HK-2 (cell line): Measurements from ENCODE around the gene RBM42.
"Not testable (repeated sequence)": the region's sequence is repeated elsewhere in the genome, so short reads cannot be mapped to it uniquely, and the experiment has no call there.

ENCODE experiments used
- DNase-seq: peaks from one replicate; pipeline ENCODE4 v3.0.0-alpha.2; 2018; ENCODE audit not compliant: unreplicated experiment

The RBM42 gene

GRCh38 chr19:35654828-35655227 lies 26.0 kb downstream of the RBM42 start:
- DNase-seq = not testable (repeated sequence)

DNA sequence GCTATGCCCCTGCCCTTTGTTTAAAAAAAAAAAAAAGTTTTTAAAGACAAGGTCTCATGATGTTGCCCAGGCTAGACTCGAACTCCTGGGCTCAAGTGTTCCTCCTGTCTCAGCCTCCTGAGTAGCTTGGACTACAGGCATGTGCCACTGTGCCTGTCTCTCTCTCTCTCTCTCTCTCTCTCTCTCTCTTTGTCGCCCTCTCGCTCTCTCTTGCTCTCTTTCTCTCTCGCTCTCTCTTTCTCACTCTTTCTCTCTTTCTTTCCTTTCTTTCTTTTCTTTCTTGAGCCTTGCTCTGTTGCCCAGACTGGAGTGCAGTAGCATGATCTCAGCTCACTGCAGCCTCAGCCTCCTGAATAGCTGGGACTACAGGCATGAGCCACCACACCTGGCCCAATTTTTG lies 26.8 kb downstream of the RBM42 start:
- no peak for DNase-seq

GRCh38 chr19:35656700-35657099 lies 27.9 kb downstream of the RBM42 start:
- DNase-seq = no peak

- no peak for DNase-seq
These were observed 29.3 kb downstream of the RBM42 start for GRCh38 chr19:35657904-35658700.

- DNase-seq = no peak
These were observed 33.1 kb downstream of the RBM42 start for GRCh38 chr19:35661995-35662340.

DNA sequence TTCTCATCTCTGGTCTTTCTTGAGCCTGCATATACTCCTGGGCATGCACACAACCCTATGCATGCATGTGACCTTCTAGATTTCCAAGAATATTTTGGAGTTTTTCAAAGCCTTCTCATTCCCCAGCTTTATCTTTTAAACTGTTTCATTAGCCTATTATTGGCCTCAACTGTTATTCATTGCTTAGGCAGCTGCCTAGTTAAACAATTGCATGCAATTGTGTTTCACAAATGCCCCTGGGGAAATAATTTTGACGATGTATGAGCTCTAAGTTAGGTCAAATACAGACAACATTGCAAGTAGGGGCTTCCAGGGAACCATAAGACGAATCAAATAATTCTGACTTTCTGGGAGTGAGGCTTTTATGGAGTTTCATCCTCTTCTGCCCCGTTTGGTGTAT lies 35.1 kb downstream of the RBM42 start:
- no peak for DNase-seq

- DNase-seq = no peak
These were observed 36.3 kb downstream of the RBM42 start for GRCh38 chr19:35665157-35665556.

- no peak for DNase-seq
These were observed 36.8 kb downstream of the RBM42 start for GRCh38 chr19:35665604-35666003.

DNA sequence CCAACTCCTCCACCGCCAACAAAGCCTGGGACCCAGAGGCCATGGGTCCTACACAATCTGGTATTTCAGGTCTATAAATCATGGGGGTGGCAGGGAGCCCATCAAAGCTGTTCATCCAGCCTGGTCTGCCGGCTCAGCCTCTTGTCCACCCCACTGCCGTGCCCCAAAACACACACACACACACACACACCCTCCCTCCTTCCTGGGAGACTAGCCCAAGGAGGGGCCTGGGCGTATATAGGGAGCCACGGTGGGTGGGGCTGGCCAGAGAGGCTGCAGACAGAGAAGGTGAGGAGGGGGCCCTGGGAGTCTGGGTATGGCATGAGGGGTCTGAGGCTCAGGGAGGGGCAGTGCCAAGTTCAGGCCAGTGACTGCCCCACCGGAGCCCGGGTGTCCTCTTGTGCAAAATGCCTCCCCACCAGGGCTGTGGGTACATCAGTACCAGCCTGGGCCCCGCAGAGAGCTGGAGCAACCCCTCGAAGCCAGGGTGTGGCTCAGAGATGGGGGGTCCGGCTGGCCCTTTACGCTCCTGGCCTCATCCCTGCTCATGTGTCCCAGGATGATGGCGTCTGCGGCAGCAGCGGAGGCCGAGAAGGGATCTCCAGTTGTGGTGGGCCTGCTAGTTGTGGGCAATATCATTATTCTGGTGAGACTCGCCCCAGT lies 37.5 kb downstream of the RBM42 start, which contains the start of gene UPK1A:
Gene UPK1A (plus strand): TSS at position 267 of the 663 bp plus-strand sequence. CDS start 296 bp downstream, at position 563.
- DNase-seq = no peak

DNA sequence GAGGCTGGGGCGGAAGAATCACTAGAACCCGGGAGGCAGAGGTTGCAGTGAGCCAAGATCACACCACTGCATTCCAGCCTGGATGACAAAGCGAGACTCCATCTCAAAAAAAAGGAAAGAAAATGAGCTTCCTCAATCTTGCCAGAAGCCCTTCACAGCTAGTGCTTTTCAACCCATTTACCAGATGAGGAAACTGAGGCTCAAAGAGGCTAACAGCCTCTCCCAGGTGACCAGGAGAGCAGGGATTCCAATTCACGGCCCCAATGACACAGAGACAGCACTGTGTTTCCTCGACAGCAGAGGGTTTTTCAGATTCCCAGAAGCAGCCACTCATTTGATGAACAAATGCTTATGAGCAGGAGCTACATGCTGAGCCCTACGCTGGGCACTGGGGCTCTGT lies 40.7 kb downstream of the RBM42 start:
- DNase-seq = no peak

- no peak for DNase-seq
These were observed 41.1 kb downstream of the RBM42 start for GRCh38 chr19:35669974-35670373.

GRCh38 chr19:35670686-35671085 lies 41.9 kb downstream of the RBM42 start:
- no peak for DNase-seq

- DNase-seq = no peak
These were observed 43.0 kb downstream of the RBM42 start for GRCh38 chr19:35671818-35672217.

GRCh38 chr19:35673121-35673804 lies 44.4 kb downstream of the RBM42 start:
- peak; percentile 83 for DNase-seq

- no peak for DNase-seq
These were observed 46.8 kb downstream of the RBM42 start for GRCh38 chr19:35675589-35676140.
